Endothelial cell of umbilical vein (primary cell): ENCODE results near the gene ADAM19.

Experiments
- EZH2 ChIP-seq: IDR thresholded peaks from 2 replicates; pipeline ENCODE4 v1.6.1; 2012; ENCODE audit warnings: borderline replicate concordance, low read depth, mild to moderate bottlenecking, moderate library complexity, low read length, inconsistent platforms; ENCODE audit not compliant: severe bottlenecking
- GATA2 ChIP-seq: IDR thresholded peaks from 2 replicates; pipeline ENCODE4 v1.7.0; 2011; ENCODE audit warnings: low read depth, mild to moderate bottlenecking, moderate library complexity, mixed read lengths, low read length; ENCODE audit not compliant: insufficient read length, insufficient read depth
- POLR2A ChIP-seq: IDR thresholded peaks from 2 replicates; pipeline ENCODE4 v1.6.1; 2012; ENCODE audit warnings: low read depth, mild to moderate bottlenecking, control low read depth, low read length
- POLR2AphosphoS5 ChIP-seq: IDR thresholded peaks from 2 replicates; pipeline ENCODE4 v1.6.1; 2012; ENCODE audit warnings: low read depth, mild to moderate bottlenecking, control low read depth, low read length, moderate library complexity; ENCODE audit not compliant: insufficient read depth
- TF ChIP-seq, protein P1 (sequence below), 2 donors: IDR thresholded peaks; 1 replicate in 1 of 2; 2 replicates in 1 of 2; pipeline ENCODE4 v1.5.1; 2011; ENCODE audit warnings: low read length in 2 of 2, mild to moderate bottlenecking in 2 of 2, moderate library complexity in 2 of 2, control low read depth in 1 of 2, inconsistent platforms in 1 of 2, low read depth in 1 of 2; ENCODE audit not compliant: insufficient read depth in 1 of 2; ENCODE audit errors: extremely low read depth in 1 of 2

DNA sequence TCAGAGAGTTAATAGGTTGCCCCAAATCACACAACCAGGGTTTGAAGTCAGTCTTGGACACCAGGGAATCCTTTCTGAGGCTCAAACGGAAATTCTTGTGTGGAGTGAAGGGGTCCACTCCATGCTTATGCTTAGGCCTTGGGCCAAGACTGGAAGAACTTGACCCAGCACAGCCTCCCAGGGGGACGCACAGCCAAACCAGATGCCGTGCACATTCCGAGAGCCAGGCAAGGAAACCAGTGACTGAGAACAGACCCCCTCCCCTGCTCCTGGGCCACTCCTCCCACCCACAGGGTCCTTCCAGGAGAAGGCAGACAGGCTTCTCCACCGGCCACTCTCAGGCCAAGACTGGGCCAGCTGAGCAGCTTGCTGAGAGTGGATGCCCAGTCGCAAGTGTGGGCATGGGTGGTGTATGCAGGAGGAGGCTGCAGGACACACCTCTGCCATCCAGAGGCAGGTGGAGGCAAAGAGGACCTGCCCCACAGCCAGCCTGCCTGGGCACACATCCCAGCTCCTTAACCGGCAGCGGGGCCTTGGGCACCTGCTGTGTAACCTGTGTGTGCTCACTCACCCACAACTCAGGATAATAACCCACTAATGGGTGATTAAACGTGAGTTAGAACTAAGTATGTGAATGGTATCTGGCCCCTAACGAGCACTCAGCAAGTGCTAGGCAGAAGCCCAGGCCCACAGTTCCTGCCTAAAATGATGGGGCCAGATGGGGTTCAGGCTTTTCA is 77.5 kb downstream of the ADAM19 start:
- no peak for TF ChIP-seq GATA2
- TF ChIP-seq, protein P1, sequence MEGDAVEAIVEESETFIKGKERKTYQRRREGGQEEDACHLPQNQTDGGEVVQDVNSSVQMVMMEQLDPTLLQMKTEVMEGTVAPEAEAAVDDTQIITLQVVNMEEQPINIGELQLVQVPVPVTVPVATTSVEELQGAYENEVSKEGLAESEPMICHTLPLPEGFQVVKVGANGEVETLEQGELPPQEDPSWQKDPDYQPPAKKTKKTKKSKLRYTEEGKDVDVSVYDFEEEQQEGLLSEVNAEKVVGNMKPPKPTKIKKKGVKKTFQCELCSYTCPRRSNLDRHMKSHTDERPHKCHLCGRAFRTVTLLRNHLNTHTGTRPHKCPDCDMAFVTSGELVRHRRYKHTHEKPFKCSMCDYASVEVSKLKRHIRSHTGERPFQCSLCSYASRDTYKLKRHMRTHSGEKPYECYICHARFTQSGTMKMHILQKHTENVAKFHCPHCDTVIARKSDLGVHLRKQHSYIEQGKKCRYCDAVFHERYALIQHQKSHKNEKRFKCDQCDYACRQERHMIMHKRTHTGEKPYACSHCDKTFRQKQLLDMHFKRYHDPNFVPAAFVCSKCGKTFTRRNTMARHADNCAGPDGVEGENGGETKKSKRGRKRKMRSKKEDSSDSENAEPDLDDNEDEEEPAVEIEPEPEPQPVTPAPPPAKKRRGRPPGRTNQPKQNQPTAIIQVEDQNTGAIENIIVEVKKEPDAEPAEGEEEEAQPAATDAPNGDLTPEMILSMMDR (IDR thresholded peaks at IDR 0.05; ENCODE audit: extremely low read depth in 1 of 2, insufficient read depth in 1 of 2, low read depth in 1 of 2, low read length in 2 of 2) = no peak
- no peak for TF ChIP-seq EZH2
- no peak for TF ChIP-seq POLR2AphosphoS5
- no peak for TF ChIP-seq POLR2A
